ENCODE measurements around the gene ERC2.

- TF ChIP-seq CTCF (IDR thresholded peaks at IDR 0.05; ENCODE audit: control extremely low read depth in 1 of 3, insufficient read depth in 1 of 3, low read depth in 1 of 3, low read length in 3 of 3) (no peak), POLR2A (IDR thresholded peaks at IDR 0.05; ENCODE audit: control extremely low read depth in 1 of 2, low read depth in 2 of 2, low read length in 2 of 2) (no peak), USF2 (IDR thresholded peaks at IDR 0.05; ENCODE audit: low read length) (no peak), EZH2 (IDR thresholded peaks at IDR 0.05; ENCODE audit: low read depth, low read length, severe bottlenecking) (no peak), SUZ12 (IDR thresholded peaks at IDR 0.05; ENCODE audit: low read length) (no peak)
These were observed 104.5 kb downstream of the ERC2 start for GRCh38 chr3:56363720-56364119.

All from H1 (cell line).